Lung (tissue), 12 donors: ENCODE measurements around the gene LPXN. TPM values are rescaled to one million over a fixed set of nuclear protein-coding genes. Genes with fewer than 3 reads are reported as not detected.

Source experiments
- ATAC-seq: fragments of 200-7000 bp; cut with Tn5 transposase; one replicate; pipeline ENCODE4 v1.9.1; 2020; ENCODE audit warnings: moderate number of reproducible peaks; ENCODE audit not compliant: insufficient read depth, low FRiP score
- DNase-seq, 3 donors: peaks; one replicate each; pipeline ENCODE4 v3.0.0-alpha.2; 2013 to 2017
- H3K27ac ChIP-seq, 2 donors: one replicate each; pipeline ENCODE4 v1.5.1; 2013; ENCODE audit warnings: mild to moderate bottlenecking in 2 of 2, moderate library complexity in 2 of 2, control low read depth in 1 of 2, inconsistent platforms in 1 of 2, low read depth in 1 of 2, low read length in 1 of 2
- H3K27me3 ChIP-seq, 3 donors: one replicate each; pipeline ENCODE4 v1.5.1; 2013; ENCODE audit warnings: low read length in 2 of 3; ENCODE audit not compliant: control insufficient read depth in 3 of 3, insufficient read depth in 3 of 3
- H3K36me3 ChIP-seq, 4 donors: one replicate each; pipeline ENCODE4 v1.5.1; 2013; ENCODE audit warnings: low read length in 4 of 4, mild to moderate bottlenecking in 1 of 4, moderate library complexity in 1 of 4; ENCODE audit not compliant: control insufficient read depth in 4 of 4, insufficient read depth in 4 of 4
- H3K4me1 ChIP-seq, 5 donors: one replicate each; pipeline ENCODE4 v1.5.1; 2013; ENCODE audit warnings: low read length in 5 of 5, mild to moderate bottlenecking in 2 of 5, moderate library complexity in 1 of 5; ENCODE audit not compliant: control insufficient read depth in 5 of 5, insufficient read depth in 5 of 5
- H3K4me3 ChIP-seq: one replicate; pipeline ENCODE4 v1.5.1; 2013; ENCODE audit warnings: mild to moderate bottlenecking, control low read depth, moderate library complexity
- H3K9ac ChIP-seq, 2 donors: one replicate each; pipeline ENCODE4 v1.5.1; 2013; ENCODE audit warnings: low read length in 2 of 2, control low read depth in 1 of 2; ENCODE audit not compliant: insufficient read depth in 1 of 2
- H3K9me3 ChIP-seq, 4 donors: one replicate each; pipeline ENCODE4 v1.5.1; 2013; ENCODE audit warnings: low read length in 3 of 4, mild to moderate bottlenecking in 1 of 4, moderate library complexity in 1 of 4; ENCODE audit not compliant: control insufficient read depth in 4 of 4, insufficient read depth in 3 of 4
- CTCF ChIP-seq: IDR thresholded peaks from 2 replicates; pipeline ENCODE4 v1.5.1; 2012; ENCODE audit warnings: mild to moderate bottlenecking; ENCODE audit errors: control extremely low read depth, extremely low read depth
- WGBS, 2 donors: extraction: QIAGEN DNeasy Blood & Tissue Kit; methylation state at CpG; one replicate each; pipeline ENCODE4 v1.1.7; 2013; 5-methylcytosine and 5-hydroxymethylcytosine counted together
- polyA plus RNA-seq, 2 donors: library from polyadenylated mRNA; stranded (reverse); fragments of 200-250 nt; gene quantifications; one replicate each; pipeline ENCODE4 v1.2.1, GENCODE V29; 2013
- total RNA-seq, 2 donors: library from RNA; depleted of rRNA in 1 of 2; stranded (reverse); fragments of >200 nt in 1 of 2; gene quantifications; one replicate each; pipeline ENCODE4 v1.2.1, GENCODE V29; 2014 to 2021
- donor health status: control.
- donor health status: control.
- donor health status: Bipolar disorder and iron deficiency.
- donor health status: healthy.
- donor health status: DM: yes; HTN: yes; CAD: no.

Gene LPXN
- total and polyA plus RNA-seq, 4 donors, result 9.3 to 35.0 (median 25.9) TPM

- TF ChIP-seq CTCF, result no peak
- Histone ChIP-seq H3K9me3 (no peaks in the 10 kb centered on the region), H3K27ac (no peak overlapping the region), H3K27me3 (no peaks in the 10 kb centered on the region), H3K4me3 (no peak overlapping the region), H3K9ac (no peak overlapping the region), H3K4me1 (peaks cover 0 to 4% (median 0%) of the 10 kb centered on the region in 5 donors), H3K36me3 (peaks cover 3 to 17% (median 11%) of the 10 kb centered on the region in 4 donors)
- no peak for ATAC-seq
- WGBS, 2 donors, result 92 to 95% methylated on average over 4 of the region's 4 CpGs
- no peak for DNase-seq
Observed at GRCh38 chr11:58606930-58607714, 31.5 kb upstream of the LPXN start.

- ATAC-seq (no peak), DNase-seq (no peak)
- Histone ChIP-seq H3K27me3 (no peaks in the 10 kb centered on the region), H3K4me3 (no peak overlapping the region), H3K9me3 (no peaks in the 10 kb centered on the region), H3K27ac (no peak overlapping the region), H3K4me1 (peaks cover 0 to 5% (median 4%) of the 10 kb centered on the region in 5 donors), H3K36me3 (peaks cover 0 to 5% (median under 1%) of the 10 kb centered on the region in 4 donors), H3K9ac (no peak overlapping the region)
- TF ChIP-seq CTCF, result no peak
- 93 to 97% methylated on average over 2 of the region's 2 CpGs for WGBS, 2 donors
Observed at GRCh38 chr11:58600510-58600909, 24.9 kb upstream of the LPXN start.

- Histone ChIP-seq H3K9me3 (no peaks in the 10 kb centered on the region), H3K27ac (no peak overlapping the region), H3K27me3 (no peaks in the 10 kb centered on the region), H3K9ac (no peak overlapping the region), H3K36me3 (peaks cover 0 to 7% (median 0%) of the 10 kb centered on the region in 4 donors), H3K4me1 (peaks cover 0 to 11% (median 2%) of the 10 kb centered on the region in 5 donors), H3K4me3 (no peak overlapping the region)
- DNase-seq (no peak), ATAC-seq (no peak)
- TF ChIP-seq CTCF, result no peak
- 76 to 81% methylated on average over 3 of the region's 3 CpGs for WGBS, 2 donors
Observed at GRCh38 chr11:58597486-58598144, 22.0 kb upstream of the LPXN start.
